KOPT-K1 (cell line): Measurements from ENCODE around the gene CCDC127.
"Not testable (repeated sequence)": the region's sequence is repeated elsewhere in the genome, so short reads cannot be mapped to it uniquely, and the experiment has no call there.

Experiments used
- H3K27ac ChIP-seq: fragments of 200-600 bp; sonication (generic); 2 replicates; pipeline ENCODE4 v1.5.1; 2016; ENCODE audit warnings: antibody characterized with exemption, mild to moderate bottlenecking, low read depth, low read length; ENCODE audit not compliant: poor library complexity, severe bottlenecking
- H3K36me3 ChIP-seq: fragments of 200-600 bp; sonication (generic); 2 replicates; pipeline ENCODE4 v1.5.1; 2017; ENCODE audit warnings: antibody characterized with exemption, mild to moderate bottlenecking, low read length, moderate library complexity; ENCODE audit not compliant: insufficient read depth
- H3K9me3 ChIP-seq: fragments of 200-600 bp; sonication (generic); 2 replicates; pipeline ENCODE4 v1.5.1; 2017; ENCODE audit warnings: antibody characterized with exemption, low read length, mild to moderate bottlenecking; ENCODE audit not compliant: insufficient read depth, poor library complexity, severe bottlenecking

Gene CCDC127

DNA sequence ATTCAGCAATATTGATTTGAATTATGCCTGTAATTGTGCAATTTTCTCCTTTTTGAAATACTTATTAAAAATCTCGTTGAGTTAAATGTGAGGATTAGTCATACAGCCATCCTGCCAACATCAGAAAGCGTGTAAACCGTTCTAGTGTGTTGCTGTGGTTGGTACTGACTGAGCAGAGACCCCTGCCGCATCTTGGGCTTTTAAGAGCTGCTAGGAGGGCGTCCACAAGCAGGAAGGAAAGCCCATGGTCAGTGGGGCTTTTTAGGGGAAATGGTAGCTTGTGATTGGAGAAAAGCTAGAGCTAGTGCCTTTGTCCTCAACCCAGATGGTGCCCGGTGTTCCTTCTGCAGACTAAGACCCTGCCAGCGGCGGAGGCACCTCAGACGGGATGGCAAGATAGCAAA, 1.5 kb upstream of the CCDC127 start:
- Histone ChIP-seq H3K36me3 (peaks cover 26% of the 10 kb centered on the region), H3K9me3 (no peaks in the 10 kb centered on the region), H3K27ac (peak overlapping the region; percentile 83)

DNA sequence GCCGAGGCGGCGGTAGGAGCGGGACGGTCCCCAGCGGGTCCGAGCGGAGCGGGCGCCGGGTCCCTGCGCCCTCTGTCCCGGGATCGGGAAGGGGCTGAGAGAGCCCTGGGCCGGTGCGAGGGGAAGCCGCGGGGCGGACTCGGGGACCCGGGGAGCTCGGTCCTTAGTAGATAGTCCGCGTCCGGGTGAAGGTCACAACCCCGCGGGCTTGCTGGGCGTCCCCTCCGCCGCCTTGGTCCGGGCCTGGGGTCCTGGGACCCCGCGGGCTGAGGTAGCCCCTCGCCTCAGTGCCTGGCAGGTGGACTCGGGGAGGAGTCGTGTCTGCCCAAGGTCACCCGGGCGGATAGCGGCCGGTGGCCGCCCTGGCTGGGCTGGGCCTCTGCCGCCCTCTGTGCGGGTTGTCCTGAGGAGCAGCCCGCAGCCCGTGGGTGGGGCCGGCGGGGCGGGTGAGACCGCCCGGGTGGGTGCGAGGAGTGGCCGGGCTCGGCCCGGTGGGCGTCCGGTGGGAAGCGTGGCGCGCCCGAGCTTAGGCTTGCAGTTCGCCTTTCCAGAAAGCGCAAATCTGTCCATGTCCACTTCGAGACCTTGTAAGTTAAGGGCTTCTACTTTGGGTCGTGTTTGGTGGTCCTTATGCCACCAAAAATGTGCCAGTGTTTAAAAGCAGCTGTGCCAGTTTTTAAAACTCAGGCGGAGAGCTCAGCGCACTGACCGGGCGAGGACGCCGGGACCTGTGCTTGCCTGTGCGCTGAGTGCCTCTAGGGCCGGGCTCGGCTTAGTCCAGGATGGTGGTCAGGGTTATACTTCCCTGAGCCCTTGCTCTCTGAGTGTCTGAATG, 721 bp upstream of the CCDC127 start:
- Histone ChIP-seq H3K9me3 (no peaks in the 10 kb centered on the region), H3K36me3 (peaks cover 26% of the 10 kb centered on the region), H3K27ac (peak overlapping the region; percentile 83)

DNA sequence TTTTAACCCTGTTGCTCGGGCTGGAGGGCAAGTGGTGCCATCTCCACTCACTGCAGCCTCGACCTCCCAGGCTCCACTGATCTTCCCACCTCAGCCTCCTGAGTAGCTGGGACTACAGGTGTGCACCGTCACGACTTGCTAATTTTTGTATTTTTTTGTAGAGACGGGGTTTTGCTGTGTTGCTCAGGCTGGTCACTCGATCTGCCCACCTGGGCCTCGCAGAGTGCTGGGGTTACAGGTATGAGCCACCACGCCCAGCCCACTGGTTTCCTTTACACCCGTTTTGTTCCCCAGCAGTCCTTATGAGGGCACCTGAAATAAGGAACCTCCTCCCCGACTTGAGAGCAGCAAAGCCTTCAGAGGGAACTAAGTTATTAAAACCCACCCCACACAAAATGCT, 1.9 kb downstream of the CCDC127 start:
- not testable (repeated sequence) for H3K27ac ChIP-seq, H3K9me3 ChIP-seq
- peaks cover 19% of the 10 kb centered on the region for H3K36me3 ChIP-seq

DNA sequence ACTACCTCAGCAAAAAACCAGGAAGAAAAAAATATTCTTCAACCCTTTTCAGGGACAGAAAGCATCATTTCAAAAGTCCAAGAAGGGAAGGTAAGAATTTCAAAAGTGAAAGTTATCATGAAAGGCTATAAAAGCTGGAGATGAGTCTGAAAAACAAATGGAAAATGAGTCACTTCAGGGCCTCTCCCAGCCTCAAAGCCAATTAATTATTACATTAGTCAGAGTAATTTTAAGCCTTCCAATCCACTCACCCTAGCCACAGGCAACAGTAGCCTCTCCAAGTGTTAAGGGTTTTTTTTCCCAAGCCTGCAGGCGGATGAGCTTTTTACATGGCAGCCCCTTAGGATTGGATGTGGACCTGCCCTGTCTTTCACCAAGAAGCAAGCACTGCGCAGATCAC, 2.7 kb downstream of the CCDC127 start:
- peaks cover 19% of the 10 kb centered on the region for H3K36me3 ChIP-seq
- H3K27ac ChIP-seq, H3K9me3 ChIP-seq: not testable (repeated sequence)

DNA sequence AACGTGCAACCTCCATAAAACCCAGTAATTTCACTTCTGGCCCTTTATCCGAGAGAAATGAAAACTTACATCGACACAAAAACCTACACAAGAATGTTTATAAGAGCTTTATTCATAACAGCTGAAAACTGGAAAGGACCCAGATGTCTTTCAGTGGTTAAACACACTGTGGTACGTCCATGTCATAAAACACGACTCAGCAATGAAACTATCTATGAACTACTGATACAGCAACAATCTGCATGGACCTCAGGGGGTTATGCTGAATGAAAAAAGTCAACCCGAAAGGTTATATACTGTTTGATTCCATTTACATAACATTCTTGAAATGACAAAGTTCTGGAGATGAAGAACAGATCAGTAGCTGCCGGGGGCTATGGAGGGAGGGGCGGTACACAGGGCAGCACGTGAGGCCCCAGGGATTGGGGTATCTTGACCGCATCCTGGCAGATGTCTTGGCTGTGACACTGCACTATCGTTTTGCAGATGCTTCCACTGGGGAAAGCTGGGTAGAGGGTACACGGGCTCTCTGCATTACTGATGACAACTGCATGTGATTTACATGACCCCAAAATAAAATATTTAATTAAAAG, 4.1 kb downstream of the CCDC127 start:
- H3K9me3 ChIP-seq: no peaks in the 10 kb centered on the region
- peaks cover 19% of the 10 kb centered on the region for H3K36me3 ChIP-seq
- no peak overlapping the region for H3K27ac ChIP-seq

DNA sequence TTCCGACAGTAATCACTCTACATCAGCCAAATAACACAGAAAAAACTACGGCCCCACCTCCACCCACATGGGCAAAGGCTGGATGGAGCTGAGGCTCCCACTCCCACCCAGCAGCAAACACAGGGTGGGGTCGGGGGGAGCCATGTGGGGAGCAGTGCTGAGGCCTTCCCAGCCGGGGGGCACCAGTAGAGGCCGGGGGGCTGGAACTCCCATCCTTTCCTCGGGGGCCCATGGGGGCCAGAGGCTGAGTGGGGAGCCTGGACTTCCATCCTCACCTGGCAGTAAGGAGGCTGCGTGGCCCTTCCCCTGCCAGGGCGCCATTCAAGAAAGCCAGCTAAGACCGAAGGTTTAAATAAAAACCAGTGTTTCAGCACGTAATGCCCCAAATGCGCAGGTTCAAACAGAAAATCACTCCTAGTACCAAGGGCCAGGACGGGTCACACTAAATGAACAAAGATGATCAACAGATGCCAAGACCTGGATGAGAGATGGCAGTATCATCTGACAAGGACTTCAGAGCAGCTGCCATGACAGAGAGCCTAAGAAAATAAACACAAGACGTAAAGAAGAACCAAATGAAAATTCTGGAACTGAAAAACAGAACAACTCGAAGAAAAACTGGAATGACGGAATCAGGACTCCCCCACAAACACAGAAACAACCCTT, 9.4 kb downstream of the CCDC127 start:
- Histone ChIP-seq H3K36me3 (peaks cover 49% of the 10 kb centered on the region), H3K27ac (no peak overlapping the region)

DNA sequence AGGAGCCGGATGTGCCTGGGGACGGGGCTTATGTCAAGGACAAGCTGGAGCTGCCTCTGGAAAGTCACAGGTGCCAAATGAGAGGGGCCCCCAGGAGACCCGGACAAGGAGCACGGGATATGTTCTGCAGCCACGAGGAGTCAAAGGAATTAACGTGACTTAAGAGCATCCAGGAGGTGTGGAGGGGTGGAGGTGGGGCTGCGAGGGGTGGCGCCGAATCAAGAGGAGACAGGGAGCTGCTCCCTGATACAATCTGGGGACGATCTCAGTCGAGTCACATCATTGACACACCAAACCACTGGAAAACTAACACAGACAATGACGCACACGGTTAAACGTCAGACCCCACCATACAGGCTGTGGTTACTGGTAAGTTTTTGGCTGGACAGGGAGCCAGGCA, 10.4 kb downstream of the CCDC127 start:
- no peaks in the 10 kb centered on the region for H3K9me3 ChIP-seq
- H3K27ac ChIP-seq: no peak overlapping the region
- H3K36me3 ChIP-seq: peaks cover 56% of the 10 kb centered on the region

More for the DNA sequence above, 9.4 kb downstream of the CCDC127 start:
- H3K9me3 ChIP-seq: no peaks in the 10 kb centered on the region

DNA sequence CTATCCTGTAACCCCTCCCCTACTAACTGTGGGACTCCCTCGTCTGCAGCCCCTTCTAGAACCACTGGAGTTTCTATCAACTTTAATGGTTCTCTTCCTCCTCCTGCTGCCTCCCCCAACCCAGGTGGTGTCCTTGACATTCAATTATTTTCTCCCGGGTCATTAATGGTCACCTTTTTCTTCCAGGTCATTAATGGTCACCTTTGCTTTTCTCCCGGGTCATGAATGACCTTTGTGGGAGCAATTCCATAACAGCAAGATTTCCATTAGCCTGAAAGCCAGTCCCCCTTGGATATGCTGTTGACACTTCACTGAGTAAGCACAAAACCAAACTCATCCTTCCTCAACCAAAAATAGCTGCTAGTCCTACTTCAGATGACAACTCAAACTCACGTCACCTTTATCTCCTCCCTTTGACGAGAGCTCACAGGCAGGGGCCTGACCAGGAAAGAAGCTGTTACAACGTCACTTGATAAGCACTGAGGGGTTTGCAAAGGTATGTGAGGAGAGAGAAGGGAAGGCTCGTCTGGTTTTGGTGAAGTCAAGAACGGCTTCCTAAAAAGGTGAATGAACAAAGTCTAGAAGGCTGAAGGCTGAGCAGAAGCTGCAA, 10.9 kb downstream of the CCDC127 start:
- peaks cover 61% of the 10 kb centered on the region for H3K36me3 ChIP-seq
- no peak overlapping the region for H3K27ac ChIP-seq

DNA sequence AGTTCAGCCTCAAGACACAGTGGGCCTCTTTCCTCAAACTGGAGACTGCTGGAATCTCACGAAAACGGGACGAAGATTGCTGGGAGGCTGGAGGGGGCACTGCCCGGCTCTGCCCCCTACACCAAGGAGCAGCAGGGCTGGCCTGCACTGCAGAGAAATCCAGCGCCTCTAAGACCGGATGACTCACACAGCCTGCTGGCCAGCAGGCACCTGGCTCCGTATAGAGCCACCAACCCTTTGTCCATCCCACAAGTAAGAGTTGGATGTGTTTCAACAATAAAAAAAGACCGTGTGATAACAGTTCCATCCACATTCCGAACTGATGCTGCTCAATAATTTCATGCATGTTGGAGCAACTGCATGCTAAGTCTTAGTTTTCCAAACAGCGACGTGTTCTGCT, 11.5 kb downstream of the CCDC127 start:
- Histone ChIP-seq H3K27ac (no peak overlapping the region), H3K36me3 (peaks cover 64% of the 10 kb centered on the region), H3K9me3 (no peaks in the 10 kb centered on the region)

More for the DNA sequence above, 10.9 kb downstream of the CCDC127 start:
- H3K9me3 ChIP-seq: no peaks in the 10 kb centered on the region

DNA sequence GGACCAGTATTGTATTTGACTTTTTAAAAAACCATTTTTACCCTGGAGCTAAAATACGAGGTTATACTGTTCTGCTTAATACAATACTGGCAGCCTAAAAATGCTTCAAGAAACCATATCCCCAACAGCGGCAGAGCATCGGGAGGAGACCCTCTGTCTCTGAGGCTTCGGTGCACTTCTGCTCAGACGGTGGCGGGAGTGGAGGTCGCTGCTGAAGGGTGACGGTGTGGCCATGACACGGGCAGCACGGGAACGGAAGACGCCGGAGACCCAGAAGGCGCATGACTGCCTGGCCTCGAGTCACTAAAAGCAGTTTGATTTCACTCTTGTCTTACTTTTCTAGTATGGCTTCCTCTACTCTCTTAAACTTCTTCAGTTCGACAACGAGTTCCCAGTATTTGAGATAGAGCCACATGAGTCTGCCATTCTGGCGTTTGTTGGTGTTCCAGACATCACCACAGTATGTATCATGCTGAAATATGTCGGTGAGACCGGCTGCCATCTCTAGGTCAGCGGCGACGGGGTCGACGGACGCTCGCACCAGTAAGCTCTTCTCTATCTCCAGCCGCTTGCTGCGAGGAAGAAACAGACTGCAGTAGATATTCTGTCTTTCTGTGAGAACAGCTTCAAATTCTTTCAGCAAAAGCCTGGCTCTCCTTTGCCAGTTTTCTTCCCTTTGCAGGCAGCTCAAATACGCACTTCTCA, 12.8 kb downstream of the CCDC127 start:
- peaks cover 64% of the 10 kb centered on the region for H3K36me3 ChIP-seq
- no peaks in the 10 kb centered on the region for H3K9me3 ChIP-seq
- H3K27ac ChIP-seq: no peak overlapping the region

DNA sequence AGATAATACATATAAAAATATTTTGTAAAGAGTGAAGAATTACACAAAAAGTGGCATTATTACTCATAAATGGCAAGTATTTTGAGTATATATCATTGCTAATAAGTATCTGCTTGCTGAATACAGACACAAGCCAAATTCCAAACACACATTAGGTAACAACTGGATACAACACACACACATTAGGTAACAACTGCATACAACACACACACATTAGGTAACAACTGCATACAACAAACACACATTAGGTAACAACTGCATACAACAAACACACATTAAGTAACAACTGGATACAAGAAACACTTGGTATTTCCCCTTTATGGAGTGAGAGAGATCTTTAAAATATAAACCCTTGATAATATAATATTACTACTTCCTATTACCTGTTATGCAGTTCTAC, 13.5 kb downstream of the CCDC127 start:
- no peaks in the 10 kb centered on the region for H3K9me3 ChIP-seq
- H3K27ac ChIP-seq: no peak overlapping the region
- peaks cover 64% of the 10 kb centered on the region for H3K36me3 ChIP-seq

DNA sequence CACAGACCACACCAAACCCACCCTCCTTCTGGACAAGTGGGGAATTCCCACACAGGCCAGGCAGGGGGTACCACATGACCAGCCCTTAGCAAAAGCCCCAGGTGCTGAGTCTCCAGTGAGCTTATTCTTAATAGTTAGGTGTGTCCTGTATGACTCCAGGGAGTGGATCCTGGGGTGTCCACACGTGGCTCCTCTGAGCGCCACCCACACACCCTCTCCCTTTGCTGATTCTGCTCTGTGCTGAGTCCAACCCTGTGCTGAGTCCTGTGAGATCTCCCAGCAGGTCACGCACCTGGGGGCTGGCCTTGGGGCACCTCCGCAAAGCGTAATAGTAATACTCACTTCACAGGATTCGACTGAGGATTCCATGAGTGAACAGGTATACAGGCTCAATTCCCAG, 14.0 kb downstream of the CCDC127 start:
- peaks cover 64% of the 10 kb centered on the region for H3K36me3 ChIP-seq

DNA sequence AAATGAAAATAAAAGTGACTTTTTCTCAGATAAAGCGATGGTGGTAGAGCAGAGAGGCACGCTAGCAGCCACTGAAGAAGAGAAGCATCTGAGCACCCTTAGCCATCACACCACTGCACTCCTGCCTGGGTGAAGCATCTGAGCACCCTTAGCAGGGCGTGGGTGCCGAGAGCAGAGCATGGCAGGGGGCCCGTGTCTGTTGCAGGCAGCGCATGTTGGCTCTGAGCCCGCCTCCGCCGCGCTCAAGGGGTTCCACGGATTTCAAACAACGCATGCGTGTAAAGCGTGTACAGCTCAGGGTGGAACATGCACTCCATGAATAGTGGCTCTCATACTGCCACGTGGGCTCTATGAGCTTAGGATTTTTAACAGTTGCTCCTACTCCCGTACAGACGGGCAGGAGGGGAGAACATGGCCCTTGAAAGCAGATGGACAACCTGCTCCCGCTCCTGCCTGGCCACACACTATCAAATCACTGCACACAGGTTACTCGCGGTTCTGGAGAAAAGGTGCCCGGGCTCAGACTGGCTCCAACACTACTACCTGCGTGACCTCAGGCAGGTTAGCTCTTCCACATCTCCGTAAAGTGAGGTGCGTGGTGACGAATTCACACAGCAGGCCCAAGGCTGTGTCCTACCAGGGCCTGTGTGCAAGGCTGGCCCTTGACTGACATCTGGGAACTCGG, 14.6 kb downstream of the CCDC127 start:
- Histone ChIP-seq H3K9me3 (no peaks in the 10 kb centered on the region), H3K36me3 (peaks cover 70% of the 10 kb centered on the region), H3K27ac (no peak overlapping the region)

More for the DNA sequence above, 14.0 kb downstream of the CCDC127 start:
- no peak overlapping the region for H3K27ac ChIP-seq
- H3K9me3 ChIP-seq: no peaks in the 10 kb centered on the region

DNA sequence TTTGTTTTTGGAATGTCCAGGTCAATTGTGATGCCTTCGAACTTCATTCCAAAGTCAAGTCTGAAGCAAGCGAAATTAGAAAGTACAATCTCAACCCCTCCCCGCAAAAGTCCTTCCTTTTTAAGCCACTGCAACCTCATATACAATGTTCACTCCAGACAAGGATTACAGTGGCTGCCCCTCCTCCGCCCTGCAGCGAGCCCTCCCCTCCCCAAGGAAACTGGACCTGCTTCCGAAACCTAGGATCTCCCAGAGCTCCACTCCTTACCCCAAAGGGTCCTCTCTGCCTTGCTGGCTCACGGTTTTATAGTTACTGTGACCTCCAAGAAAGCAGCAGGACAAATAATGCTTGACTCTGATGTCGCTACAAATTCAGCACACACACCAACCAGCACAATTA, 16.3 kb downstream of the CCDC127 start:
- Histone ChIP-seq H3K27ac (no peak overlapping the region), H3K36me3 (peaks cover 58% of the 10 kb centered on the region), H3K9me3 (no peaks in the 10 kb centered on the region)
